GM19467 (cell line): Measurements from ENCODE around the gene MAEA.

ENCODE experiments used
- ATAC-seq: cut with Tn5 transposase; IDR thresholded peaks from one replicate; pipeline ENCODE4 v1.9.1; 2021; ENCODE audit warnings: mild to moderate bottlenecking, moderate library complexity; ENCODE audit not compliant: unreplicated experiment

The MAEA gene

DNA sequence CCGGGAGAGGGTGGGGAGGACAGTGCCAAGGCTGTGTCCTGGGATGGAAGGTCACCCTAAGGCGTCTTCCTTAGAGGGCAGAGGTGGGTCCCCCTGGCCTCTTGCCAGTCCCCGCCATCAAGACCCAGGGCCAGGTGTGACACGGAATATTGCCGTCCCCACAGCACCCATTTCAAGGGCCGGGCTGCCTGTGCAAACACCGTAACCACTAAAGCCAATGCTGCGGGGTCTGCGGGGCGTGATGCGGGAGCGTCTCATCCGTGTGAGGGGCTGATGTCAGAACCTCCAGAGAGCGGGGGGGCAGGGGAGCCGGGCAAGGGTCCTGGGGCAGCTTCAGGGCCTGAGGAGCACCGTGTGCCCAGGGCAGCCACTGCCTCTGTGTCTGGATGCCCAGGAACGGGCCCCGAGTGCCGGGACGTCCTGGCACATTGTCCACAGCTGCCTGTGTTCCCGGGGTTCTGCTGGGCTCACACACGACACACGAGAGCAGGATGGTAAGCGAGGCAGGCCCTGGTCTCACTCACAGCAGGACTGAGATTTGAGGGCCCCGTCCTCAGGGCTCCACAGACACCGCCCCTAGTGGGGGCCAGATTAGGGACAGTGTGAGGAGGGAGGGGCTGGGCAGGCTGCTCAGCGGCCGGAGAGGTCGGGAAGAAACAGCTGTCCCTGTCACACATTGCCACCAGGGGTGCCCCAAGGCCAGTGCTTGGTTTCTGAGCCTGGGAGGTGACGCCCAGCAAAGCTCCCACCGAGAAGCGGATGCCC lies 87.3 kb downstream of the MAEA start:
- no peak for ATAC-seq

DNA sequence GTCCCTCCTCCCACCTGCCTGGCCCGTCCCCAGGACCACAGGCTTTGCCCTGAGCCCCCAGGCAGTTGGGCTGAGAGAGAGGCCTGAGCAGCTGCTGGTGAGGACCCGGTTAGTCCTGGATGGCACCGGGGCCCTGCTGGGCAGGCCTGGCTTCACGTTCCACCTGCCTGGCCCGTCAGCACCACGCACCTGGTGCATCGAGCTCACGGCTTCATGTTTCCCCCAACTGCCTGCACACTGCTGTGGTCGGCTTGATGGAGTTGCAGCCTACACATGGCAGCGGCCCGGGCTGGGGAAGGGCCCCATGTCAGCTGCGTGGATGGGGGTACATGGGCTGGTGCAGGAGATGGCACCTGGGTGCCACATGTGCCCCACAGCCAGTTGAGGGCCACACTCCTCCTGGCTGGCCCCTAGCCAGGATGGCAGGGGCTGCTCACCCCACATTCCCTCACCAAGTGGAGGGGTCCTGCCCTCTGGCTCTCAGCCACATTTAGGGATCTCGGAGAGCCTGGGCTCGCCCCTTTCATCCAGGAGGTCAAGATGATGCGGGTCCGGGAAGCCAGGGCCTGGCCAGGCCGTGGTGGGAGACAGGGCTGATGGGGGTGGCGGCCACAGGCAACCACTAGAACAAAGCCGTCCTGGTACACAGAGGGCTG lies 88.0 kb downstream of the MAEA start:
- no peak for ATAC-seq

DNA sequence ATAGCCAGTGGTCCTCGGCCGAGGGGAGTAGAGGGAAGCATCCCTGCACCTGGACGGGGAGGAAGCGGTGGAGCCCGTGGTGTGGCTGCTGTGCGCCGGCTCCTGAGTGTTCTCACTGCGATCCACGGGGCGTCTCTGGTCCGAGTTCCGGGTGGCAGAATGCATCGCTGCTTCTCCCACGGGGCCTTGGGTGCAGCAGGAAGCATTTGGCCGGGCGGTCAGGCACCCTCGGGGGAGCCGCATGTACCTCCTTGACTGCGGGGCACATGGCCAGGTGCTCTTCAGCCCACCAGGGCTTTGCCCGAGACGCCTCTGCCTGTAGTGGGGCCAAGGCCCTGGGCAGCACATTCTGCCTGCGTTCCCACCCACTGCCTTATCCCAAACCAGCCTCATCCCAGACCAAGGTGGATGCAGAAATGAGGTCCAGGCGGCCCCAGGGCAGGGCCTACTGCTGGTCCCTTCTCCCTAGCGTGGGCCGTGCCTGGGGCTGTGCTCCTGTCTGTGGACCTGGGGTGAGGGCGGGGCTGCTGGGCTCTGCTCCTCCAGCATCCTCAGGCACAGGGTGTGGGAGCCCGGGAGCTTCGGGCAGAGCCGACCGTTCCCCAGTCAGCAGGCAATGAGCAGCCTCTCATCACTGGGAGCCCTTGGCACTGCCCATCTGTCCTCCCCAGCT lies 89.0 kb downstream of the MAEA start:
- no peak for ATAC-seq

DNA sequence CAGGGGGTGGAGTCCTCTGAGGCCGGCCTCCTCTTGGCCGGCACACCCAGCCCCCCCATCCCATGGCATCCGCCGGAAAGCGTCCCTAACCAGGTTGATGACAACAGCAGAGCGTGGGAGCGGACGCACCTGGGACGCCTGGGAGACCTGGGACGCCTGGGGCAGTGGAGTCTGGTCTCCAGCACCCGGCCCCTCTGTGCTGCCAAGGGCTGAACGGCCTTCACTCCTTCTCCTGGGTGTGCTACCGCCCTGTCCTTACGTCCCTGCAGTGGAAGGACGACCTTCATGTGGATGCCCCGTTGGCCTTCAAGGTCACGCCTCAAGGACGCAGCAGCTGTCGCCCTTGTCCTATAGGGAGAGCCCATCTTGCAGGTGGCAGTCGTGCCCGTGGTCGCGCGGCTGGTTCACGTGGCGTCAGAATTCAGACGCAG lies 89.7 kb downstream of the MAEA start:
- no peak for ATAC-seq

DNA sequence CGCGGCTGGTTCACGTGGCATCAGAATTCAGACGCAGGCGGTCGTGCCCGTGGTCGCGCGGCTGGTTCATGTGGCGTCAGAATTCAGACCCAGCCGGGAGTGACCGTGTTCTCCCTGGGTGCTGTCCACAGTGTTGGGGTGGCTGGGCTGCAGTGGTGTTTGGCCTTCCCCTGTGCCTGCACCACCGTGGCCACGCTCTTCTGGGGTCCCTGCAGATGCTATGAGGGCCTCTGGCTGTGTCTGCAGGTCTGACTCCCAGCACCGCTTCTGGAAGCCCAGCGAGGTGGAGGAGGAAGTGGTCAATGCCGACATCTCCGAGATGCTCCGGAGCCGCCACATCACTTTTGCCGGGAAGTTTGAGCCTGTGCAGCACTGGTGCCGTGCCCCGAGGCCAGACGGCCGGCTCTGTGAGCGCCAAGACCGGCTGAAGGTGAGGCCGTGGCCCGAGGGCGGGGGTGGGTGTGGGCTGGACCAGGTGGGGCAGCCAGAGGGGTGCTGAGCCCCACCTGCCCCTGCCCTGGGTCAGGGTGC lies 90.2 kb downstream of the MAEA start:
- ATAC-seq, result no peak

DNA sequence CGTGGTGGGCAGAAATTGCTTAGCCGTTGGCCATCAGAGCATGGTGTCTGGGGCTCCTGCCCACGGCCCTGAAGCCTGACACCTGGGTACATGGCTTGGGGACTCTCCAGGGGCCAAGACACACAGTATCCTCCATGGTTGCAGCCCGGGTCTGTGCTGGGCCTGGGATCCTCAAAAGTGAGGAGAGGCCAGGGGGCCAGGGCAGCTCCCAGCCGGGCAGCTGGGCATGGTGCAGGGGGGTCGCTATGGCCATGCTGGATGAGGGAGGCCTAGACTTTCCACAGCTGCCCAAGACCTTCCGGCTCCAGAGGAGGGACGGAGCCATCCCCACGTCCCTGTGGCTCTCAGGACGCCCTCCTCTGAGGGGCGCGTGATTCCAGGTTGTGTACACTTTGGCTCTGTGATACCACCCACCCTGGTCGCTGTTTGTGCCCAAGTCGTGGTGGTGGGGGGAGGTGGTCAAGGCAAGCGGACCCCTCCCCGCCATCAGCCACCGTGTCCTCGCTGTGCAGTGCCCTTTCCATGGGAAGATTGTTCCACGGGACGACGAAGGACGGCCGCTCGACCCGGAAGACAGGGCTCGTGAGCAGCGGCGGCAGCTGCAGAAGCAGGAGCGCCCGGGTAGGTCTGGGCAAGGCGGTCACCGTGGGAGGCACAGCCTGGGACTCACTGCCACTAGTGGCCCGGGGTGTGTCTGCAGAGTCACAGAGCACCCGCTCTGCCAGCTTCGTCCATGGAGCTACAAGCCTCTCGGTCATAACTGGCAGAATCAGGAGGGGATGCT lies 90.9 kb downstream of the MAEA start:
- ATAC-seq, result no peak

DNA sequence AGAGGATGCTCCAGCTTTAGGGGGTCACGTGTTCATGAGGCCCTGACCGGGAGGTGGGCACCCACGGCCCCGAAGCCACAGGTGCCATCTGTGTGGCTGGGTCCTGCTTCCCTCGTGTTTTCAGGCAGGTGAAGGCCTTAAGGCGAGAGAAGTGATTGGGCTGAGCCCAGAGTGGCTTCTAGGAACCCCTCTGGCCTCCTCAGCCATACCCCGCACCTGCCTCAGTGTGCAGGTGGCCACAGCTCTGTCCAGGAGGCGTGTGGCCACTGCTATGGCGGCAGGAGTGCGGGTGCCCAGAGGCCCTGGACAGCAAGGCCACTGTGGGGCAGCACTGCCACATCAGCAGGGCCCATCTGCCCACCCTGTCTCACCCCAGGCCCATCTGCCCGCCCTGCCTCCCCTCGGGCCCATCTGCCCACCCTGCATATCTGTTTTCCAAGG lies 91.5 kb downstream of the MAEA start:
- ATAC-seq, result no peak

DNA sequence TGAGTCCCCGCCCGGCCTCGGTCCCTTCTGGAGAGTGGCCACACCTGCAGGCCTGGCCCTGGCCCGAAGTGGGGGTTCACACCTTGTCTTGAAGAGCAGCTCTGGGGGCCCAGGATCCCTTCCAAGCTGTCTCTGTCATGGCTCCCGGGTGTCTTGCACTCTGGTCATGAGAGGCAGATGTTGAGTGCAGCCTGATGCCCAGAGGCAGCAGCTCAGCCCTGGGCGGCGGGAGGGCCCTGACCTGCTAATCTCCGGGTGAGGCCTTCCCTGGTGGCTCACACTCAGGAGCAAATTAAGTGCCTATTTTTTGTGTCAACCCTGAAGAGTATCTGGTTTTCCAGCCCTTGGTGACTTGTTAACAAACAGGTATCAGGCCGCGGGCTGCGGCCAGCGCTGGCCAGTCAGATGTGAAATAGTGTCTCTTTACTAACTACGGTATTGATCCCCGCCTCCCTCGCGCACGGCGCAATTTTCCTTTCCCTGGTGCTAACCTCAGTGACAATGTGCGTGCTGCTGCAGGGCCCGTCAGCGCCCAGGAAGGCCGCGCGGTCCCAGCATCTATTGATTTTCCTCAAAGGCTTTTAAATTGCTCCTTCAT lies 92.4 kb downstream of the MAEA start:
- ATAC-seq, result no peak

DNA sequence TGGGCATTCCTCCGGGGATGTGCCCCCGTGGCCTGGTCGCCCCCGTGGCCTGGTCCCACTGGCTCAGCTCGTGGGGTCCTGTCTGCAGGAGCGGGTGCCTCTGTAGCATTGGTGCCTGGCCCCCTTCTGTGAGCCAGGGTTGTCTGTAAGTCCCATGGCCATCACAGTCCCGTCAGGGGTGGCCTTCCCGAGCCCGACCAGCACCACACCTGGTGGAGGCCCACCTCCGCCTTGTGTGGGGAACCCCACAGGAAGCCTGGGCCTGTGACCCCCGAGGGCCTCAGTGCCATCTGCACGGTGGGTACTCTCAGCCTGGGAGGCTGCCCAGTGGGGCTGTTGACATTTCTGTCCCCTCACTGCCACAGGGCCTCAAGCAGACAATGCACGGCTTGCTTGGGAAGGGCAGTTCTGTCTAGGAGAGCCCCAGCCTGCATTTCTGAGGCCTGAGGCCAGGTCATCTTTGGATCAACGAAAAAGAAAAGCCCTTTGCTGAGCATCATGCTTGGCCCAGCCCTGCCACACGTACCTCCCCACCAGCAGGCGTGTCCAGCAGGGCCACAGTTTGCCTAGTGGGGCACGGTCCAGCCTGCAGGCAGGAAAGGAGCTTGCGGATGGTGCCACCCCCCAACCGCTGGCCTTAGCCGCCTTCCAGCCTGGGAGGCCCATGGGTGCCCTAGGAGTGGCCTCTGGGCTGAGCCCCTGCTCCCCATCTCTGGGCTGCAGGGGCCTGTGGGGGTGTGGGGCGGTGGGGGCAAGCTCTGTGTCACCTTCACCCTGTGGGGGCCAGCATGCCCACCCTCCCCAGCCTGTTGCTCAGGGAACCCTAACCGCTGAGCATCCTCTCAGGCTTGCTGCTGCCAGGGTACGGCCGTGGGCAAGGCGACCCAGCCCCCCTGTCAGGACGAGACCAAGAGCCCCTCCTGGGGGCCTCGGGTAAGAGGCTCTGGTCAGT lies 93.4 kb downstream of the MAEA start:
- no peak for ATAC-seq

DNA sequence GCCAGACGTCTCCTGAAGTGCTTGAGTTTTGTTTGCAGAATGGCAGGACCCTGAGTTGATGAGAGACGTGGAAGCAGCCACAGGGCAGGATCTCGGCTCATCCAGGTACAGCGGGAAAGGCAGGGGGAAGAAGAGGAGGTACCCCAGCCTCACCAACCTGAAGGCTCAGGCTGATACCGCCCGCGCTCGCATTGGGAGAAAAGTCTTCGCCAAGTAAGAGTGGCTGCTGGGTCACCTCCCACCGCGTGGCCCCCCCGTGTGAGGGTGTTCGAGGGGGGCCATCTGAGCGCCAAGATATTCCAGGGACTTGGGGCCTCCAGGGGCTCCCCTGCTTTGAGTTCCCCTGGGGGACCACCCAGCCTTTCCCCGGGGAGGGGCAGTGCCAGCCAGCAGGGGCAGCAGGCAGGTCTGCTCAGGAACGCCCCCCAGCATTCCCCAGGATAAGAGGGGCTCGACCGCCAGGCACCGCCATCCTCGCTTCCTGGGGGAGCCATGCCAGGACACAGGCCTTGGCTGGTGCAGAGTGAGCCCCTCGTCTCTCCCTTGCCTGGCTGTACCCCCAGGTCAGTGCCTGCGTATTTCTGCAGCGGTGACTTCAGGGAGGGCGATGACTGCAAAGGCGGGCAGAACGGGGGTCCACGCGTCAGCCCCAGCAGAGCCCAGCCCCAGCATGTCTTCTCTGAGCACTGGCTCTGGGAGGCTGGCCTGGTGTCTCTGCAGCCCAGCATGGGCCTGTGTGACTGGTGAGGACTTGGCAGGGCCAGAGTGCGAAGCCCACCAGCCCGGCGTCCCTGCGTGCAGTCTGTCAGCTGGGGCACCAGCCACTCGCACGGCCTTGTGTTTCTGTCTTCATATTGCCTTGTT lies 94.3 kb downstream of the MAEA start:
- no peak for ATAC-seq

DNA sequence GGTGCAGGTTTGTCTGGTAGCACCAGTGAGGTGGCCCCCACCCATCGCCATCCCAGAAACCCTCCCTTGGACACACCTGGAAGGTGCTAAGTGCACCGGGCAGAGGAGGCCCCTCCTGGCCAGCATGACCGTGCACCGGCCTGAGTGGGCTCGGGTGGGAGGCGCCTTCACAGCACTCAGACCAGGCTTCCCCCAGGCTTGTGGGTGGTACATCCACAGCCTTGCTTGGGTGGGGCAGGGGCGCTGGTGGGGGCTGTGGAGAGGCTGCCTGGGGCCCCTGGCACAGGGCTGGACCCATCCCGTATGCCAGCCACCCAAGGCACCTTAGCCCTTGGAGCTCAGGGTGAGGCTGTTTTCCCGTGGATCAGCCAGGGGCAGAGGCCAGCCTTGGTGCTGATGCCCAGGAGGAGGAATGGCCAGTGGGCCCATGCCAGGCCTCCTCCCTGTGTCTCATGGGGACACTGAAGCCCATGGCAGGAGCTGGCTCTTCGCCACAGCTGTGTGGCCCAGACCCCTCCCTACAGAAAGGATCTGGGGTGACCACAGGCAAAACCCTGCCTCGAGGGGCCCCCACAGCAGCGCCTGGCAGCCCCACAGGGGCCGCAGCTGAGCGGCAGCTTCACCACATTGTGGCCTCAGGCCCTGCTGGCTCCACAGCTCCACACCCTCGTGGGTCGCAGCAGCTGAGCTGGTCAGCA lies 95.1 kb downstream of the MAEA start:
- no peak for ATAC-seq

DNA sequence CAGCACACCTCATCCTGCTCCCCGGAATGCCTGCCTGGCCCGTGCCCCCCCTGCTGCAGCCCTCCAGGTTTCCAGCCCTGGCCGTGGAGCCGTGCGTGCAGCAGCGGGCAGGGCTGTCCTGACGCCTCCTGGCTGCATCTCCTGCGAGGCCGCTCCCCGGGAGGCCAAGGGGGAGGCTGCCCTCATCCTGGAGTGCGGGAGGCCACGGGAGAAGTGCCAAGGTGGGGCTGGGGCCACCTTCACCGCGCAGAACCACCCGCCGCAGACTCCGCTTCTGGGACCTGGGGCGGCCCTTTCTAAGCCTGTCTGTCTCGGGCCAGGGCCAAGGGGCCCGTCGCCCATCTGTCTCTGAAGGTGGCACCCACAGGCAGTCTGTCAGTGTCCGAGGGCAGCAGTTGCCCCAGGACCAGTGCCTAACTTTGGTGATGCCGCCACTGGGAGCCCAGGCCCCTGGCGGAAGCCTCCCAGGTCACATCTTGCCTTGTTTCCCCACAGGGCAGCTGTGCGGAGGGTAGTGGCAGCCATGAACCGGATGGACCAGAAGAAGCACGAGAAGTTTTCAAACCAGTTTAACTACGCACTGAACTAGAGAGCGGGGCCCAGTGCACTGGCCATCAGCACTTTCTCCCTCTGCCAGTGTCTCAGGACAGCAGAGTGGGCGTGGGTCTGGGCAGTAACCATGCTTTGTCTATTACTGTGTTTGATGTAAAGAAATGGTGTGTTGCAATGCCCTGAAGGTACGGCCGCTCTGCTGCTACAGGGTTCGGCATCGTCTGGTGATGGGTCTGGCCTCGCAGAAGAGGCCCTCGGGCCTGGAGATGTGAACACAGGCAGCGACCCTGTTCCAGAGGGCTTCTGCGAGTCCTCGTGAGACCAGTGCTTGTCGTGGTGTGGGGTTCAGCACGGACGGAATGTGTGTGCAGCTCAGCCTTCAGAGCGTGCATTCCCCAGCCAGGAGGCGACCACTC lies 96.0 kb downstream of the MAEA start:
- ATAC-seq, result no peak
